Lung (tissue), 12 donors: ENCODE data around the gene KNOP1. TPM values are rescaled to one million over a fixed set of nuclear protein-coding genes. Genes with fewer than 3 reads are reported as not detected.

ENCODE experiments used
- ATAC-seq: fragments of 200-7000 bp; cut with Tn5 transposase; one replicate; pipeline ENCODE4 v1.9.1; 2020; ENCODE audit warnings: moderate number of reproducible peaks; ENCODE audit not compliant: insufficient read depth, low FRiP score
- DNase-seq, 3 donors: peaks; one replicate each; pipeline ENCODE4 v3.0.0-alpha.2; 2013 to 2017
- H3K27ac ChIP-seq, 2 donors: one replicate each; pipeline ENCODE4 v1.5.1; 2013; ENCODE audit warnings: mild to moderate bottlenecking in 2 of 2, moderate library complexity in 2 of 2, control low read depth in 1 of 2, inconsistent platforms in 1 of 2, low read depth in 1 of 2, low read length in 1 of 2
- H3K27me3 ChIP-seq, 3 donors: one replicate each; pipeline ENCODE4 v1.5.1; 2013; ENCODE audit warnings: low read length in 2 of 3; ENCODE audit not compliant: control insufficient read depth in 3 of 3, insufficient read depth in 3 of 3
- H3K36me3 ChIP-seq, 4 donors: one replicate each; pipeline ENCODE4 v1.5.1; 2013; ENCODE audit warnings: low read length in 4 of 4, mild to moderate bottlenecking in 1 of 4, moderate library complexity in 1 of 4; ENCODE audit not compliant: control insufficient read depth in 4 of 4, insufficient read depth in 4 of 4
- H3K4me1 ChIP-seq, 5 donors: one replicate each; pipeline ENCODE4 v1.5.1; 2013; ENCODE audit warnings: low read length in 5 of 5, mild to moderate bottlenecking in 2 of 5, moderate library complexity in 1 of 5; ENCODE audit not compliant: control insufficient read depth in 5 of 5, insufficient read depth in 5 of 5
- H3K4me3 ChIP-seq: one replicate; pipeline ENCODE4 v1.5.1; 2013; ENCODE audit warnings: mild to moderate bottlenecking, control low read depth, moderate library complexity
- H3K9ac ChIP-seq, 2 donors: one replicate each; pipeline ENCODE4 v1.5.1; 2013; ENCODE audit warnings: low read length in 2 of 2, control low read depth in 1 of 2; ENCODE audit not compliant: insufficient read depth in 1 of 2
- H3K9me3 ChIP-seq, 4 donors: one replicate each; pipeline ENCODE4 v1.5.1; 2013; ENCODE audit warnings: low read length in 3 of 4, mild to moderate bottlenecking in 1 of 4, moderate library complexity in 1 of 4; ENCODE audit not compliant: control insufficient read depth in 4 of 4, insufficient read depth in 3 of 4
- WGBS, 2 donors: extraction: QIAGEN DNeasy Blood & Tissue Kit; methylation state at CpG; one replicate each; pipeline ENCODE4 v1.1.7; 2013; 5-methylcytosine and 5-hydroxymethylcytosine counted together
- polyA plus RNA-seq, 2 donors: library from polyadenylated mRNA; stranded (reverse); fragments of 200-250 nt; gene quantifications; one replicate each; pipeline ENCODE4 v1.2.1, GENCODE V29; 2013
- total RNA-seq, 2 donors: library from RNA; depleted of rRNA in 1 of 2; stranded (reverse); fragments of >200 nt in 1 of 2; gene quantifications; one replicate each; pipeline ENCODE4 v1.2.1, GENCODE V29; 2014 to 2021
- TF ChIP-seq, protein P1 (sequence below): IDR thresholded peaks from 2 replicates; pipeline ENCODE4 v1.5.1; 2012; ENCODE audit warnings: mild to moderate bottlenecking; ENCODE audit errors: control extremely low read depth, extremely low read depth
- donor health status: control.
- donor health status: control.
- donor health status: Bipolar disorder and iron deficiency.
- donor health status: healthy.
- donor health status: DM: yes; HTN: yes; CAD: no.

Gene KNOP1
- total and polyA plus RNA-seq, 4 donors, result 11.7 to 14.7 (median 13.5) TPM

DNA sequence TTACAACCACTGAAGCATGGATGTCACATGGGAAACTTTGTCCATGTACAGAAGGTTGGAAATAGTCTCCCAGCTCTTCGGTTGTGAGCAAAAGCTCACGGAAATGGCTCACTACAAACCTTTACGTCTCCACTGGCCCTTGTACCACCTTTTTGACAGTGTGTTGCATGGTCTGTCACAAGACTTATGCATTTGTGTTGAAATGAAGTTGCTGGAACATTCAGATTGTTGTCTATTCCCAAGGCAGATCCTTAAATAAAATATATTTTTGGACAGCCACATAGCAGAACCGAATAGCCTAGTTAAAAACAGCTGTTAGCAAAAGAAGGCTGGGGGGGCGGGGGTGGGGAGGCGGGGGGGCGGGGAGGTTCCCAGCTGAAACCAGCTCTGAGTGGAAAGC is 39.2 kb downstream of the KNOP1 start:
- H3K9ac ChIP-seq, result no peak overlapping the region
- no peaks in the 10 kb centered on the region for H3K9me3 ChIP-seq
- ATAC-seq (no peak), DNase-seq (no peak)
- WGBS, 2 donors, result 95 to 97% methylated on average over 7 of the region's 7 CpGs
- no peaks in the 10 kb centered on the region for H3K4me1 ChIP-seq
- TF ChIP-seq, protein P1, sequence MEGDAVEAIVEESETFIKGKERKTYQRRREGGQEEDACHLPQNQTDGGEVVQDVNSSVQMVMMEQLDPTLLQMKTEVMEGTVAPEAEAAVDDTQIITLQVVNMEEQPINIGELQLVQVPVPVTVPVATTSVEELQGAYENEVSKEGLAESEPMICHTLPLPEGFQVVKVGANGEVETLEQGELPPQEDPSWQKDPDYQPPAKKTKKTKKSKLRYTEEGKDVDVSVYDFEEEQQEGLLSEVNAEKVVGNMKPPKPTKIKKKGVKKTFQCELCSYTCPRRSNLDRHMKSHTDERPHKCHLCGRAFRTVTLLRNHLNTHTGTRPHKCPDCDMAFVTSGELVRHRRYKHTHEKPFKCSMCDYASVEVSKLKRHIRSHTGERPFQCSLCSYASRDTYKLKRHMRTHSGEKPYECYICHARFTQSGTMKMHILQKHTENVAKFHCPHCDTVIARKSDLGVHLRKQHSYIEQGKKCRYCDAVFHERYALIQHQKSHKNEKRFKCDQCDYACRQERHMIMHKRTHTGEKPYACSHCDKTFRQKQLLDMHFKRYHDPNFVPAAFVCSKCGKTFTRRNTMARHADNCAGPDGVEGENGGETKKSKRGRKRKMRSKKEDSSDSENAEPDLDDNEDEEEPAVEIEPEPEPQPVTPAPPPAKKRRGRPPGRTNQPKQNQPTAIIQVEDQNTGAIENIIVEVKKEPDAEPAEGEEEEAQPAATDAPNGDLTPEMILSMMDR, result no peak
- no peak overlapping the region for H3K4me3 ChIP-seq
- no peaks in the 10 kb centered on the region for H3K27me3 ChIP-seq
- H3K27ac ChIP-seq, result no peak overlapping the region
- peaks cover 9 to 26% (median 11%) of the 10 kb centered on the region in 4 donors for H3K36me3 ChIP-seq

DNA sequence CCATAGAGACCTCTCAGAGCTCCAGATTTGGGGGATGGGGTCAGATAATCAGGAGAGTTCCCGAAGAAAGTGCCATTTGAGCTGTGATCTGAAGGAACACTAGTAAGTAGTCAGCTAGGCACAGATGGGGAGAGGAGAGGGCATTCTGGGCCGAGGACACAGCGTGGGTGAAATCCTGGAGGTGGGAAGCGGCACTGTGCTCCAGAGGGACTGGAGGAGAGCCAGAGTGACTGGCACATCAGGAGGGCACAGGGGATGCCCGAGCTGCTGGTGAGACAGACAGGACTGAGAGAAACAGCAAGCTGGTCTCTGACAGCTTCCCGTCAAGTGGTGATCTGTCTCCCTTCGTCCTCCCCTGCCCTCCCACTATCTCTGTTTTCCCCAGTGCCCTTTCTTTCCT is 40.6 kb downstream of the KNOP1 start:
- Histone ChIP-seq H3K27ac (no peak overlapping the region), H3K4me3 (no peak overlapping the region), H3K27me3 (no peaks in the 10 kb centered on the region), H3K9ac (no peak overlapping the region), H3K9me3 (no peaks in the 10 kb centered on the region), H3K4me1 (no peaks in the 10 kb centered on the region), H3K36me3 (peaks cover 0 to 19% (median 3%) of the 10 kb centered on the region in 4 donors)
- WGBS, 2 donors, result 85 to 95% methylated on average over 7 of the region's 7 CpGs
- ATAC-seq (no peak), DNase-seq (no peak)
- TF ChIP-seq, protein P1, result no peak

DNA sequence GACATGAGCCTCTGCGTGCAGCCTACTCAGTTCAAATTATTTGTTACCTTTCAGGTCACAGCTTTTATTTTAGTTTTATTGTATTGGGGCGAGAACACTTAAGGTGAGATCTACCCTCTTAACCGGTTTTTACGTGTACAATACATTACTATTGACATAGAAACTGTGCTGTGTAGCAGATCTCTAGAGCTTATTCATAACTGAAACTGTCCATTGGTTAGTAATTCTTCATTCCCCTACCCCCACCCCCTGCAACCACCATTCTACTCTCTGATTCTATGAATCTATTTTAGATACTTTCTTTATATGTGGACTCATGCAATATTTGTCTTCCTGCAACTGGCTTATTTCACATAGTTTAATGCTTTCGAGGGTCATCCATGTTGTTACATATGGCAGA is 43.5 kb downstream of the KNOP1 start:
- TF ChIP-seq, protein P1, result no peak
- H3K4me3 ChIP-seq, result no peak overlapping the region
- 94 to 97% methylated on average over 5 of the region's 5 CpGs for WGBS, 2 donors
- no peak overlapping the region for H3K27ac ChIP-seq
- H3K36me3 ChIP-seq, result peaks cover 0 to 24% (median 3%) of the 10 kb centered on the region in 4 donors
- no peak overlapping the region for H3K9ac ChIP-seq
- DNase-seq (no peak), ATAC-seq (no peak)
- no peaks in the 10 kb centered on the region for H3K27me3 ChIP-seq
- no peaks in the 10 kb centered on the region for H3K4me1 ChIP-seq
- H3K9me3 ChIP-seq, result no peaks in the 10 kb centered on the region

DNA sequence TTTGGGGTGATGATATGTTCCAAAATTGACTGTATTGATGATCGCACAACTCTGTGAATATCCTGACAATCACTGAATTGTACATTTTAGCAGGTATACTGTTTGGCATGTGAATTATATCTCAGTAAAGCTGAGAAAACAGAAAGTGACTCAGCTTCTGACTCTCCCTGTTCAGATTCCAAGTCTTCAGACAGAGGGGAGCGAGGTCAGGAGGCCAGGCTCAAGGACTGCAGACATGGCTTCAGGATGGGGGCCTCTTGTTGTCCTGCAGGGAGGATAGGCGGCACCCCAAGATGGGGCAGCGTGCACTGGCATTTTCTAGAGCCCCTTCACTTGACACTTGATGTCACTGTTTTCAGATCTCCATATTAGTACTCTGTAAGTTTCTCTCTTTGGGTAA is 45.6 kb downstream of the KNOP1 start:
- Histone ChIP-seq H3K27me3 (no peaks in the 10 kb centered on the region), H3K27ac (no peak overlapping the region), H3K9ac (no peak overlapping the region), H3K4me3 (no peak overlapping the region), H3K36me3 (peaks cover 0 to 22% (median 10%) of the 10 kb centered on the region in 4 donors), H3K9me3 (no peaks in the 10 kb centered on the region), H3K4me1 (peaks cover 0 to 5% (median 0%) of the 10 kb centered on the region in 5 donors)
- TF ChIP-seq, protein P1, result no peak
- no peak for DNase-seq
- ATAC-seq, result no peak
- 96 to 98% methylated on average over 4 of the region's 4 CpGs for WGBS, 2 donors
